Measurements from ENCODE around the gene MYCBPAP. TPM values are rescaled to one million over a fixed set of nuclear protein-coding genes. Genes with fewer than 3 reads are reported as not detected.
A peak's percentile ranks its signal among the peaks of the same experiment; 100 is the strongest.

MYCBPAP gene
- total RNA-seq, 1 donor from 2014 or later = 1.7 TPM

- no peak for DNase-seq (ENCODE audit: low spot score, unreplicated experiment)
- Mint-ChIP-seq H3K4me1 (ENCODE audit: low read depth) (peaks cover 37% of the 10 kb centered on the region), H3K27me3 (peaks cover 15% of the 10 kb centered on the region), H3K27ac (no peak overlapping the region), H3K36me3 (ENCODE audit: insufficient read depth) (peaks cover 5% of the 10 kb centered on the region), H3K9me3 (ENCODE audit: low read depth) (no peaks in the 10 kb centered on the region), H3K4me3 (ENCODE audit: low read depth) (peak overlapping the region; percentile 75)
- TF ChIP-seq CTCF (IDR thresholded peaks at IDR 0.05; ENCODE audit: unreplicated experiment) = no peak
Observed at GRCh38 chr17:50534979-50535326, 26.7 kb downstream of the MYCBPAP start.

GRCh38 chr17:50535407-50535806 lies 27.2 kb downstream of the MYCBPAP start:
- no peak for TF ChIP-seq CTCF (IDR thresholded peaks at IDR 0.05; ENCODE audit: unreplicated experiment)
- H3K27ac Mint-ChIP-seq = no peak overlapping the region
- H3K9me3 Mint-ChIP-seq (ENCODE audit: low read depth) = no peaks in the 10 kb centered on the region
- H3K36me3 Mint-ChIP-seq (ENCODE audit: insufficient read depth) = peaks cover 5% of the 10 kb centered on the region
- H3K4me1 Mint-ChIP-seq (ENCODE audit: low read depth) = peaks cover 37% of the 10 kb centered on the region
- DNase-seq (ENCODE audit: low spot score, unreplicated experiment) = no peak
- H3K27me3 Mint-ChIP-seq = peaks cover 15% of the 10 kb centered on the region
- H3K4me3 Mint-ChIP-seq (ENCODE audit: low read depth) = no peak overlapping the region

- Mint-ChIP-seq H3K4me1 (ENCODE audit: low read depth) (peaks cover 31% of the 10 kb centered on the region), H3K4me3 (ENCODE audit: low read depth) (no peak overlapping the region), H3K9me3 (ENCODE audit: low read depth) (no peaks in the 10 kb centered on the region), H3K27ac (no peak overlapping the region), H3K27me3 (peaks cover 12% of the 10 kb centered on the region), H3K36me3 (ENCODE audit: insufficient read depth) (peaks cover 5% of the 10 kb centered on the region)
- DNase-seq (ENCODE audit: low spot score, unreplicated experiment) = no peak
- no peak for TF ChIP-seq CTCF (IDR thresholded peaks at IDR 0.05; ENCODE audit: unreplicated experiment)
Observed at GRCh38 chr17:50536683-50537646, 28.7 kb downstream of the MYCBPAP start.

- no peaks in the 10 kb centered on the region for H3K9me3 Mint-ChIP-seq (ENCODE audit: low read depth)
- no peak for TF ChIP-seq CTCF (IDR thresholded peaks at IDR 0.05; ENCODE audit: unreplicated experiment)
- no peak overlapping the region for H3K4me3 Mint-ChIP-seq (ENCODE audit: low read depth)
- peaks cover 5% of the 10 kb centered on the region for H3K36me3 Mint-ChIP-seq (ENCODE audit: insufficient read depth)
- H3K27ac Mint-ChIP-seq = no peak overlapping the region
- DNase-seq (ENCODE audit: low spot score, unreplicated experiment) = no peak
- peaks cover 12% of the 10 kb centered on the region for H3K27me3 Mint-ChIP-seq
- H3K4me1 Mint-ChIP-seq (ENCODE audit: low read depth) = peaks cover 33% of the 10 kb centered on the region
Observed at GRCh38 chr17:50537721-50538548, 29.7 kb downstream of the MYCBPAP start.

Data from progenitor cell of endocrine pancreas (in vitro differentiated cells).